GM19035 (cell line): ENCODE measurements around the gene EPS8L2.
A peak's percentile ranks its signal among the peaks of the same experiment; 100 is the strongest.

Experiments used
- ATAC-seq: cut with Tn5 transposase; IDR thresholded peaks from one replicate; pipeline ENCODE4 v1.9.1; 2021; ENCODE audit not compliant: unreplicated experiment

EPS8L2 gene

DNA sequence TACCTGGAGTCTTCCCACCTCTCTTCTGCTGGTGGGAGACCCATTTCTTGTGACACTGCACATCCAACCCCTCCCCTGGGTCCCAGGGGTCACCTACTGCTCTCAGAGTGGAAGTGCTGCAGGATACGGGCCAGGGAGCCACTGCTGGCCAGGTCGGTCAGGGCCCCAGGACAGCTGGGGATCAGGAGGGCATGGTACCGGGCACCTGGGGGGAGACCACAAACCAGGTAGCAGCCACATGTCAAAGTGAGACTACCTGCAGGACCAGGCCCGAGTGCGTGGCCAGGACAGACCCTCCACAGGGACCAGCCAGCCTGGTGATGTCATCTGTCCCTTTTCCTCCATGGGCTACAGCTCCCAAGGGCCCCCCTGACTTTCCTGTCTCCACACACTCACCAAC is 67.4 kb downstream of the EPS8L2 start:
- no peak for ATAC-seq

- ATAC-seq, result no peak
These were observed 67.8 kb downstream of the EPS8L2 start for GRCh38 chr11:773830-774229.

- no peak for ATAC-seq
These were observed 69.0 kb downstream of the EPS8L2 start for GRCh38 chr11:774873-775592.

DNA sequence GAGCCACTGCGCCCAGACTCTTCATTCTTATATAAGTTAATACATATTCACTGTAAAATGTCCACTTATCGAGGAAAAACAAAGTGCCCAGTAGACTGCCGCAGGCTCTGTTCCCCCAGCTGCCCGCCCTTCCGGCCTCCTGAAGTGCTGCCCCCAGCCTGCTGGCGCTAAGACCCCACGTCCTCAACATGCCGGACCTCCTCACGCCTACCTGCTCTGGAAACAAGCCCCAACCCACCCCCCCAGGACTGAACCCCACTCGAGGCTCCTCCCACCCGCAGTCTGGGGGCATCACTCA is 70.2 kb downstream of the EPS8L2 start:
- ATAC-seq, result no peak

- ATAC-seq, result peak; percentile 35
These were observed 70.7 kb downstream of the EPS8L2 start for GRCh38 chr11:776561-777287.
